Progenitor cell of endocrine pancreas (in vitro differentiated cells): ENCODE results near the gene G3BP1. TPM values are rescaled to one million over a fixed set of nuclear protein-coding genes. Genes with fewer than 3 reads are reported as not detected.

Experiments used
- DNase-seq: peaks from one replicate; pipeline ENCODE4 v3.0.0; 2021; ENCODE audit warnings: low spot score; ENCODE audit not compliant: unreplicated experiment
- H3K27ac Mint-ChIP-seq: 2 replicates; pipeline ENCODE4 v1.8.0; 2021; ENCODE audit warnings: mild to moderate bottlenecking, moderate library complexity, mixed read lengths
- H3K27me3 Mint-ChIP-seq: 2 replicates; pipeline ENCODE4 v1.8.0; 2021; ENCODE audit warnings: mixed read lengths
- H3K36me3 Mint-ChIP-seq: 2 replicates; pipeline ENCODE4 v1.8.0; 2022; ENCODE audit warnings: mixed read lengths; ENCODE audit not compliant: insufficient read depth
- H3K4me1 Mint-ChIP-seq: 2 replicates; pipeline ENCODE4 v1.8.0; 2021; ENCODE audit warnings: low read depth, mixed read lengths
- H3K4me3 Mint-ChIP-seq: 2 replicates; pipeline ENCODE4 v1.8.0; 2021; ENCODE audit warnings: low read depth, mild to moderate bottlenecking, moderate library complexity, mixed read lengths
- H3K9me3 Mint-ChIP-seq: 2 replicates; pipeline ENCODE4 v1.8.0; 2021; ENCODE audit warnings: low read depth, mixed read lengths
- total RNA-seq: library from RNA; stranded (reverse); gene quantifications from 2 replicates; pipeline ENCODE4 v1.2.1, GENCODE V29; 2021
- TF ChIP-seq, protein P1 (sequence below): fragments of 200-600 bp; sonication (generic); IDR thresholded peaks from one replicate; pipeline ENCODE4 v1.5.0; 2021; ENCODE audit warnings: antibody characterized with exemption, mild to moderate bottlenecking; ENCODE audit not compliant: unreplicated experiment

G3BP1 gene
- total RNA-seq, 1 donor from 2014 or later, result 220 TPM

DNA sequence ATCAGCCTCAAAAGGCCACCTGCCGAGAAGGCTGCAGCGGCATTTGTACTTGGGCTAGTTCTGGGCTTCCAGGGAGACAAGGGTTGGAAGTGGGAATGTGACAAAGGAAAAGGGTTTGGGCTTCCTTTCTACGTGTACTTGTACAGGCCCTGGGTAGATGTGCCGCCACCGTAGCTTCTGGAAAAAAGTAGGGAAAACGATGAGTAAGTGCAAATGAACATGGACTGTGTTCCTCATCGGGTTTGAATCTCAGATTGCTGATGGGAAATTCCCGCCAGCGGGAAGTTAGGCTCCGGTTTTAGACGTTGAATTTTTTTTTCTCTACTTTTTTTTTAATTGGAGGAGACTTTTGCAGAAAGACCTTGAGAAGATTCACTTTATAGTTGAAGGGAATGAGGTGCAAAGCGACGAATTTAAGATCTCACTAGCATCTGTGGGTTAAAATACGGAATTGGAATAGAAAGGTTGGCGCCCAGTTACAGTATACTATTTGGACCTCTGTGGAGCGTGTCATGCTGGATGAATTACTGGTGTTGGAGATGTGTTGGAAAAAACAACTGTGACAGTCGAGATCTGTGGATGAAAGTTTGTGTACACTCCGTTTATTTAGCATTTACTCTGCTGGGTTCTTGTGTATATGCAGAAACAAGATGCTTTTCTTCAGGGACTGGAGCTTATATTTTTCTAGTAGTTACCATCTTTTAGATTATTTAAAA, 1.2 kb downstream of the G3BP1 start:
- H3K27ac Mint-ChIP-seq, result peak overlapping the region; percentile 95
- no peaks in the 10 kb centered on the region for H3K9me3 Mint-ChIP-seq
- H3K4me1 Mint-ChIP-seq, result peaks cover 46% of the 10 kb centered on the region
- peak overlapping the region; percentile 89 for H3K4me3 Mint-ChIP-seq
- H3K27me3 Mint-ChIP-seq, result no peaks in the 10 kb centered on the region
- no peak for DNase-seq
- TF ChIP-seq, protein P1, sequence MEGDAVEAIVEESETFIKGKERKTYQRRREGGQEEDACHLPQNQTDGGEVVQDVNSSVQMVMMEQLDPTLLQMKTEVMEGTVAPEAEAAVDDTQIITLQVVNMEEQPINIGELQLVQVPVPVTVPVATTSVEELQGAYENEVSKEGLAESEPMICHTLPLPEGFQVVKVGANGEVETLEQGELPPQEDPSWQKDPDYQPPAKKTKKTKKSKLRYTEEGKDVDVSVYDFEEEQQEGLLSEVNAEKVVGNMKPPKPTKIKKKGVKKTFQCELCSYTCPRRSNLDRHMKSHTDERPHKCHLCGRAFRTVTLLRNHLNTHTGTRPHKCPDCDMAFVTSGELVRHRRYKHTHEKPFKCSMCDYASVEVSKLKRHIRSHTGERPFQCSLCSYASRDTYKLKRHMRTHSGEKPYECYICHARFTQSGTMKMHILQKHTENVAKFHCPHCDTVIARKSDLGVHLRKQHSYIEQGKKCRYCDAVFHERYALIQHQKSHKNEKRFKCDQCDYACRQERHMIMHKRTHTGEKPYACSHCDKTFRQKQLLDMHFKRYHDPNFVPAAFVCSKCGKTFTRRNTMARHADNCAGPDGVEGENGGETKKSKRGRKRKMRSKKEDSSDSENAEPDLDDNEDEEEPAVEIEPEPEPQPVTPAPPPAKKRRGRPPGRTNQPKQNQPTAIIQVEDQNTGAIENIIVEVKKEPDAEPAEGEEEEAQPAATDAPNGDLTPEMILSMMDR, result no peak
- peaks cover 12% of the 10 kb centered on the region for H3K36me3 Mint-ChIP-seq

DNA sequence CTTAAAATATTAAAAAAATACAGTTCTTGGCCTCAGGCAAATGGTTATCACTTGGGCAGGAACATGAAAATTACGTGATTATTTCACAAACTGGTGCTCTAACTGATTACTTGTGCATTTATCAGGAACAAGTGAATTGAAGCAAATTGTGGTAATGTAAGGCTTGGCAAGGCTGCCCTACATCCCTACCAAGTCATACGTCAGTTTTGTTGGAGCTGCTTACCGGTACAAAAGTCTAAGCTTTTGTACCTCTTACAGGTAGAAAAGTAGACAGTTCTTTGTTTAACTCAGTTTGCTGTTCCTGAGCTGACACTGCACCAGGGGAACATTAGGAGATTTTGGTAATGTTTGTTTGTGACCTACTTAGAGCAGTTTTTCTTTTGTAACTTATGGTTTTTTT, 2.2 kb downstream of the G3BP1 start:
- TF ChIP-seq, protein P1, result no peak
- Mint-ChIP-seq H3K4me1 (peaks cover 50% of the 10 kb centered on the region), H3K27me3 (no peaks in the 10 kb centered on the region), H3K27ac (peak overlapping the region; percentile 80), H3K9me3 (no peaks in the 10 kb centered on the region), H3K4me3 (peak overlapping the region; percentile 89), H3K36me3 (peaks cover 13% of the 10 kb centered on the region)
- DNase-seq, result no peak

DNA sequence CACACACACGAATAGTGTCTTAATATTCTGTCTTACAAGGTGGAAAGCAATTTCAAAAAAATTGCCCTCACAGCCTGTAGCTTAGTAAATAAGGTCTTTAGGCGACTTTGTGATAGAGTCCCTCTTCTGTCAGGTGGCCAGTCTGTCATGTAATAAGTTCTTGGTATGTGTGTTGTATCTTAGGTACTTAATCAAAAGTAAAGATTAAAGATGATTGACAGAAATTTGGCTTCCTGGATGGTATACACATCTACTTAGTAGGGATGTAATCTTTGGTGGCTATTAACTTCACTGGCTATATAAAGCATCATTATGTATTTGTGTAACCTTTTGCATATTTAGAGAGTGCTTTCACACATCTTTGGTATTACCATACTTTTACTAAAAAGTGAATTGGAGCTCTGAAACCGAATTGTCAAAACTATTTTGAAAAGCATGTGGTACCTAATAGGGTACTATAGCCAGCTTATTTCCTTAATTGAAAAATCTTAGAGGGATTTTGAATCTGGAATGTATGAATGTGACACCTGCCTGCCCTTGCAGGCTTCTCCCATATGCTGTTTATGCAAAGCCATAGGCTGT, 3.4 kb downstream of the G3BP1 start:
- Mint-ChIP-seq H3K4me1 (peaks cover 60% of the 10 kb centered on the region), H3K4me3 (peak overlapping the region; percentile 59)

DNA sequence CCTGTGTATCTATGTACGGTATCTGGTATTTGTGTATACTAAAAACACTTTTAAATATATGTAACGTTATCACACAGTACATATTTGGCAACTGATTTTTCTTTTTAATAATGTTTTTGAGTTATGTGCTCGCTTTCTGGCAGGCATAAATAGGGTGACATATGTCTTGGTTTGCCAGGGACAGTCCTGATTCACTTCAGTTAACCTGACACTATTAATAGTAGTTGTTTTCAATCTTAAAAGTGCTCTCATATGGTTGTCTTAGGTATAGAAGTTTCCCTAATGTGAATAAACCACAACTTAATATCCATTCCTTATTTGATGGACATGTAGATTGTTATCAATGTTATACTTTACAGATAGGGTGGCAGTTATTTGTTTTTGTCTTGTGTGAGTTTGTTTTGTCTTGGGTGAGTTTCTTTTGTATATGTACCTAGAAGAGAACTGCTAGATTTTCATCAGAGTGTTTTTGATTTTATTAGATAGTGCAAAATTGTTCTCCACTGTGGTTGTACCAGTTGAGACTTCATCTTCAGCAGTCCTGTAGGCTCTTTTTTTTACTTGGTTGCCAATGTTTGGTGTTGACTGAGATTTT, 7.9 kb downstream of the G3BP1 start:
- Mint-ChIP-seq H3K27ac (no peak overlapping the region), H3K36me3 (peaks cover 16% of the 10 kb centered on the region), H3K4me3 (no peak overlapping the region), H3K27me3 (no peaks in the 10 kb centered on the region), H3K4me1 (peaks cover 54% of the 10 kb centered on the region), H3K9me3 (no peaks in the 10 kb centered on the region)
- TF ChIP-seq, protein P1, result no peak
- no peak for DNase-seq

More for the DNA sequence above, 3.4 kb downstream of the G3BP1 start:
- H3K27ac Mint-ChIP-seq, result no peak overlapping the region
- no peak for DNase-seq
- H3K36me3 Mint-ChIP-seq, result peaks cover 16% of the 10 kb centered on the region
- TF ChIP-seq, protein P1, result no peak
- H3K9me3 Mint-ChIP-seq, result no peaks in the 10 kb centered on the region
- no peaks in the 10 kb centered on the region for H3K27me3 Mint-ChIP-seq

DNA sequence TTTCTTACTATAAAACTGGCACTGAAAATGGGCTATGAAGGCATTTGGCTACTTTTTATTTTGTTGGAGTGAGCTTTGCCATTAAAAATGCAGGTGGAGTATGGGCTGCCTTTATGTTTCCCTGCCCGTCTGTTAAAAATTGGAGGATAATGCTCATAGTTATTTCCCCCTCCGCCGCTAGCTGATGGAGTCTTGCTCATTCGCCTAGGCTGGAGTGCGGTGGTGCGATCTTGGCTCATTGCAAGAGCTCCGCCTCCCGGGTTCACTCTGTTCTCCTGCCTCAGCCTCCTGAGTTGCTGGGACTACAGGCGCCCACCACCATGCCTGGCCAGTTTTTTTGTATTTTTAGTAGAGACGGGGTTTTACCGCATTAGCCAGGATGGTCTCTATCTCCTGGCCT, 8.6 kb downstream of the G3BP1 start:
- Mint-ChIP-seq H3K4me3 (no peak overlapping the region), H3K27ac (peak overlapping the region; percentile 37), H3K36me3 (peaks cover 16% of the 10 kb centered on the region), H3K4me1 (peaks cover 51% of the 10 kb centered on the region), H3K27me3 (no peaks in the 10 kb centered on the region), H3K9me3 (no peaks in the 10 kb centered on the region)
- no peak for DNase-seq
- TF ChIP-seq, protein P1, result no peak
